ENCODE data around the gene PDC. TPM values are rescaled to one million over a fixed set of nuclear protein-coding genes. Genes with fewer than 3 reads are reported as not detected.

PDC gene
- total RNA-seq, 1 experiment from 2014 or later, result not detected

DNA sequence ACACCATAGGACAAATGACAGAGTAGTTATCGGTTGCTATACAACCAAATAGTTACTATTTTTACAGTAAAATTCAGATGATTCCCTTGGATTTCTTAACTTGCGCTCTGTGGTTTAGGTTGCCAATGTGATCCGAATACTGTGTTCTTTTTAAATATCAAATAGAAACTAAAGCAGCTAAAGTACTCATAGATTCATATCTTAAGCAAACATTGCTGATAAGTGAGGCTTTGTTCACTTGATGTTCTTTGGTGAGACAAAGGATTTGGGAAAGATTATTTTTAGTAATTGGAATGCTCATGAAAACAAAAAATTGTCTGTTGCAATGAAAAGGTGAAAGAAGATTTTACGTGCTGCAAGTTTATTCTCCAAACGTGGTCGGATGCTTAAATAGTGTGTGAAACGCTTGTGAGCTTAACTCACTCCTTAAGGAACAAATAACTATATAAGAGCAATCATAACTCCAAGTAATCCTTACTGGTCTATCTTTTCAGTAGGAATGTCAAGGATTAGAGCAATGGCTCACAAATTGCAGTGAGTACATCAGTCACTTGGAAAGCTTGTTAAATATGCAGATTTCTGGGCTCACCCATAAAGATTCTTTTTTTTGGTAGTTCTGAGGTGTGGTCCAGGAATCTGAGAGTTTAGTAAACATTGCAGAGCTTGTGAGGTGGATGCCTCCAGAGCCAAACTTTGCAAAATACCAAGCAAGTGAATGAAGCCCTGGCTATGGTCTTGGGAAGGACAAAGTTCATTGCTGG, 31.8 kb upstream of the PDC start:
- ATAC-seq (no peak), DNase-seq (ENCODE audit: low read depth, low spot score) (no peak)
- H3K4me1 ChIP-seq (ENCODE audit: control insufficient read depth, insufficient read depth, low read length), result no peaks in the 10 kb centered on the region
- H3K27ac ChIP-seq (ENCODE audit: low read length), result no peak overlapping the region
- TF ChIP-seq CTCF (IDR thresholded peaks at IDR 0.05) (no peak), TCF7L2 (IDR thresholded peaks at IDR 0.05; ENCODE audit: low read depth, low read length) (no peak), SIN3A (IDR thresholded peaks at IDR 0.05; ENCODE audit: borderline replicate concordance, insufficient read depth, low read depth, low read length) (no peak), POLR2AphosphoS5 (IDR thresholded peaks at IDR 0.05; ENCODE audit: low read depth, low read length) (no peak)
- TF ChIP-seq, protein P1, sequence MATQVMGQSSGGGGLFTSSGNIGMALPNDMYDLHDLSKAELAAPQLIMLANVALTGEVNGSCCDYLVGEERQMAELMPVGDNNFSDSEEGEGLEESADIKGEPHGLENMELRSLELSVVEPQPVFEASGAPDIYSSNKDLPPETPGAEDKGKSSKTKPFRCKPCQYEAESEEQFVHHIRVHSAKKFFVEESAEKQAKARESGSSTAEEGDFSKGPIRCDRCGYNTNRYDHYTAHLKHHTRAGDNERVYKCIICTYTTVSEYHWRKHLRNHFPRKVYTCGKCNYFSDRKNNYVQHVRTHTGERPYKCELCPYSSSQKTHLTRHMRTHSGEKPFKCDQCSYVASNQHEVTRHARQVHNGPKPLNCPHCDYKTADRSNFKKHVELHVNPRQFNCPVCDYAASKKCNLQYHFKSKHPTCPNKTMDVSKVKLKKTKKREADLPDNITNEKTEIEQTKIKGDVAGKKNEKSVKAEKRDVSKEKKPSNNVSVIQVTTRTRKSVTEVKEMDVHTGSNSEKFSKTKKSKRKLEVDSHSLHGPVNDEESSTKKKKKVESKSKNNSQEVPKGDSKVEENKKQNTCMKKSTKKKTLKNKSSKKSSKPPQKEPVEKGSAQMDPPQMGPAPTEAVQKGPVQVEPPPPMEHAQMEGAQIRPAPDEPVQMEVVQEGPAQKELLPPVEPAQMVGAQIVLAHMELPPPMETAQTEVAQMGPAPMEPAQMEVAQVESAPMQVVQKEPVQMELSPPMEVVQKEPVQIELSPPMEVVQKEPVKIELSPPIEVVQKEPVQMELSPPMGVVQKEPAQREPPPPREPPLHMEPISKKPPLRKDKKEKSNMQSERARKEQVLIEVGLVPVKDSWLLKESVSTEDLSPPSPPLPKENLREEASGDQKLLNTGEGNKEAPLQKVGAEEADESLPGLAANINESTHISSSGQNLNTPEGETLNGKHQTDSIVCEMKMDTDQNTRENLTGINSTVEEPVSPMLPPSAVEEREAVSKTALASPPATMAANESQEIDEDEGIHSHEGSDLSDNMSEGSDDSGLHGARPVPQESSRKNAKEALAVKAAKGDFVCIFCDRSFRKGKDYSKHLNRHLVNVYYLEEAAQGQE (IDR thresholded peaks at IDR 0.05; ENCODE audit: insufficient read depth in 1 of 2, low read depth in 2 of 2, low read length in 1 of 2), result no peak
- no peaks in the 10 kb centered on the region for H3K27me3 ChIP-seq (ENCODE audit: control insufficient read depth, insufficient read depth, low read length)
- H3K36me3 ChIP-seq (ENCODE audit: control insufficient read depth, insufficient read depth, low read length), result no peaks in the 10 kb centered on the region
- in situ Hi-C loops (cut with HindIII; ENCODE audit: low pct_unique_long_range_greater_than_20kb, low sequenced_read_pairs), result no loop called here
- CTCF ChIA-PET, result no interaction called here
- POLR2A ChIA-PET, result no interaction called here
- H3K9me3 ChIP-seq (ENCODE audit: control insufficient read depth, insufficient read depth, low read depth, low read length), result no peaks in the 10 kb centered on the region
- no TSS peak for BruUV-seq (replicated peaks)
- intact Hi-C loops (cut with micrococcal nuclease; ENCODE audit: unreplicated experiment), result no loop called here
- H3K4me3 ChIP-seq (ENCODE audit: low read depth in 2 of 2, low read length in 2 of 2), result no peak overlapping the region

DNA sequence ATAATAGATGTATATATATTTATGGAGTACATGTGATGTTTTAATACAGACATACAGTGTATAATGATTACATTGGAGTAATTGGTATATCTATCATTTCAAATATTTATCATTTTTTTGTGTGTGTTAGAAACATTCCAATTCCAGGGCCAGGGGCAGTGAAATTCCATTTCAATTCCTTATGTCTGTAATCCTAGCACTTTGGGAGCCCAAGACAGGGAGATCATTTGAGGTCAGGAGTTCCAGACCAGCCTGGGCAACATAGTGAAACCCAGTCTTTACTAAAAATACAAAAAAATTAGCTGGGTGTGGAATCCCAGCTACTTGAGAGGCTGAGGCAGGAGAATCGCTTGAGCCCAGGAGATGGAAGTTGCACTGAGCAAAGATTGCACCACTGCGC, 30.4 kb upstream of the PDC start:
- Histone ChIP-seq H3K9me3 (ENCODE audit: control insufficient read depth, insufficient read depth, low read depth, low read length) (no peaks in the 10 kb centered on the region), H3K27ac (ENCODE audit: low read length) (no peak overlapping the region), H3K27me3 (ENCODE audit: control insufficient read depth, insufficient read depth, low read length) (no peaks in the 10 kb centered on the region), H3K4me3 (ENCODE audit: low read depth in 2 of 2, low read length in 2 of 2) (no peak overlapping the region), H3K36me3 (ENCODE audit: control insufficient read depth, insufficient read depth, low read length) (no peaks in the 10 kb centered on the region), H3K4me1 (ENCODE audit: control insufficient read depth, insufficient read depth, low read length) (no peaks in the 10 kb centered on the region)
- POLR2A ChIA-PET, result no interaction called here
- intact Hi-C loops (cut with micrococcal nuclease; ENCODE audit: unreplicated experiment), result no loop called here
- DNase-seq (ENCODE audit: low read depth, low spot score) (no peak), ATAC-seq (no peak)
- no TSS peak for BruUV-seq (replicated peaks)
- in situ Hi-C loops (cut with HindIII; ENCODE audit: low pct_unique_long_range_greater_than_20kb, low sequenced_read_pairs), result no loop called here
- CTCF ChIA-PET, result no interaction called here
- no peak for TF ChIP-seq CTCF (IDR thresholded peaks at IDR 0.05)
- TF ChIP-seq SIN3A (IDR thresholded peaks at IDR 0.05; ENCODE audit: borderline replicate concordance, insufficient read depth, low read depth, low read length), result no peak
- TF ChIP-seq, protein P1 (IDR thresholded peaks at IDR 0.05; ENCODE audit: insufficient read depth in 1 of 2, low read depth in 2 of 2, low read length in 1 of 2), result no peak
- no peak for TF ChIP-seq TCF7L2 (IDR thresholded peaks at IDR 0.05; ENCODE audit: low read depth, low read length)
- TF ChIP-seq POLR2AphosphoS5 (IDR thresholded peaks at IDR 0.05; ENCODE audit: low read depth, low read length), result no peak

Measured in Panc1 (cell line).